ENCODE results near the gene ABCC6. TPM values are rescaled to one million over a fixed set of nuclear protein-coding genes. Genes with fewer than 3 reads are reported as not detected.

The ABCC6 gene
- polyA plus RNA-seq, 1 of the 3 experiments (the other 2 are of a cell fraction) = 0.71 TPM

GRCh38 chr16:16172991-16173390 lies 50.3 kb downstream of the ABCC6 start:
- H2AFZ ChIP-seq (ENCODE audit: low read depth) = no peak overlapping the region
- H3K27me3 ChIP-seq (ENCODE audit: insufficient read depth) = no peaks in the 10 kb centered on the region
- H3K9ac ChIP-seq = no peak overlapping the region
- H4K20me1 ChIP-seq (ENCODE audit: insufficient read depth) = no peaks in the 10 kb centered on the region
- no peak overlapping the region for H3K4me3 ChIP-seq (ENCODE audit: low read depth in 2 of 2, low read length in 1 of 2)
- DNase-seq = no peak
- H3K4me2 ChIP-seq = no peak overlapping the region
- no peaks in the 10 kb centered on the region for H3K9me3 ChIP-seq
- H3F3A ChIP-seq (replicated peaks; ENCODE audit: insufficient read depth) = no peaks in the 10 kb centered on the region
- CTCF ChIA-PET = interaction anchor here (1.0 to 2.5 kb wide), 3 partner anchors 10 to 23 kb away, joined by 3 to 8 read pairs (median 5); no protein-coding TSS in a partner anchor
- TF ChIP-seq ZBTB33 (IDR thresholded peaks at IDR 0.05; ENCODE audit: borderline replicate concordance, low read depth) = no peak
- no peak for TF ChIP-seq GATA2 (CRISPR knock-in tag; IDR thresholded peaks at IDR 0.05)
- TF ChIP-seq EP300 (IDR thresholded peaks at IDR 0.05; ENCODE audit: borderline replicate concordance in 1 of 2, low read depth in 1 of 2, low read length in 1 of 2) = no peak
- TF ChIP-seq MXI1 (IDR thresholded peaks at IDR 0.05; ENCODE audit: low read depth, low read length) = no peak
- no peak for TF ChIP-seq ELF1 (IDR thresholded peaks at IDR 0.05)
- no peak for TF ChIP-seq NFIC (IDR thresholded peaks at IDR 0.05; ENCODE audit: borderline replicate concordance)
- TF ChIP-seq, protein P1, sequence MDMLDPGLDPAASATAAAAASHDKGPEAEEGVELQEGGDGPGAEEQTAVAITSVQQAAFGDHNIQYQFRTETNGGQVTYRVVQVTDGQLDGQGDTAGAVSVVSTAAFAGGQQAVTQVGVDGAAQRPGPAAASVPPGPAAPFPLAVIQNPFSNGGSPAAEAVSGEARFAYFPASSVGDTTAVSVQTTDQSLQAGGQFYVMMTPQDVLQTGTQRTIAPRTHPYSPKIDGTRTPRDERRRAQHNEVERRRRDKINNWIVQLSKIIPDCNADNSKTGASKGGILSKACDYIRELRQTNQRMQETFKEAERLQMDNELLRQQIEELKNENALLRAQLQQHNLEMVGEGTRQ (IDR thresholded peaks at IDR 0.05; ENCODE audit: borderline replicate concordance, low read depth, low read length) = no peak
- TF ChIP-seq, protein P2, sequence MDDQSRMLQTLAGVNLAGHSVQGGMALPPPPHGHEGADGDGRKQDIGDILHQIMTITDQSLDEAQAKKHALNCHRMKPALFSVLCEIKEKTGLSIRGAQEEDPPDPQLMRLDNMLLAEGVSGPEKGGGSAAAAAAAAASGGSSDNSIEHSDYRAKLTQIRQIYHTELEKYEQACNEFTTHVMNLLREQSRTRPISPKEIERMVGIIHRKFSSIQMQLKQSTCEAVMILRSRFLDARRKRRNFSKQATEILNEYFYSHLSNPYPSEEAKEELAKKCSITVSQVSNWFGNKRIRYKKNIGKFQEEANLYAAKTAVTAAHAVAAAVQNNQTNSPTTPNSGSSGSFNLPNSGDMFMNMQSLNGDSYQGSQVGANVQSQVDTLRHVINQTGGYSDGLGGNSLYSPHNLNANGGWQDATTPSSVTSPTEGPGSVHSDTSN (IDR thresholded peaks at IDR 0.05) = no peak
- peaks cover 0 to 11% of the 10 kb centered on the region in 2 experiments; a peak in 1 of 4 replicates for H3K4me1 ChIP-seq (ENCODE audit: control insufficient read depth in 1 of 2, insufficient read depth in 2 of 2, low read depth in 1 of 2, low read length in 1 of 2)
- WGBS (ENCODE audit: low lambda C conversion rate) = 87% methylated on average over 4 of the region's 4 CpGs
- H3K9me2 ChIP-seq = no peaks in the 10 kb centered on the region
- H3K27ac ChIP-seq (ENCODE audit: low read depth in 2 of 2, low read length in 1 of 2) = no peak overlapping the region
- POLR2A ChIA-PET = no interaction called here
- no peaks in the 10 kb centered on the region for H3K79me2 ChIP-seq (ENCODE audit: insufficient read depth)
- H3K36me3 ChIP-seq (replicated peaks in 1 of 2; ENCODE audit: control insufficient read depth in 1 of 2, insufficient read depth in 2 of 2, low read length in 1 of 2) = no peaks in the 10 kb centered on the region

DNA sequence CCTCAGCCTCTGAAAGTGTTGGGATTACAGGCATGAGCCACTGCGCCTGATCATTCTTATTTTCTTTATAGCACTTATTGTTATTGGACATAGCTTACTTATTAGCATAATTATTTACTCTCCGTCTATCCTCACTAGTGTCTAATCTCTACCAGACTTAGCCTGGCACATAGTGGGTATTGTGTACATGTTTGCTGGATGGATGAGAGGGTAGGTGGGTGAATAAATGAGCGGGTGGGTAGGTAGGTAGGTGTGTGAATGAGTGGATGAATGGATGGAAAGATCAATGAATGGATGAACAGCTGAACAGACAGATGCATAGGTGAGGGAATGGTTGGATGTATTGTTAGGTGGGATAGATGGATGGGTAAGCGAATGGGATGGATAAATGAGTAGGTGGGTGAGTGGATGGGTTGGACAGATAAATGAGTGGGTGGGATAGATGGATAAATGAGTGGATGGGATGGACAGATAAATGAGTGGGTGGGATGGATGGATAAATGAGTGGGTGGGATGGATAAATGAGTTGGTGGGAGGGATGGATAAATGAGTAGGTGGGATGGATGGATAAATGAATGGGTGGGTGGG lies 51.9 kb downstream of the ABCC6 start:
- 70% methylated on average over 4 of the region's 4 CpGs for WGBS (ENCODE audit: low lambda C conversion rate)
- Histone ChIP-seq H3K9me2 (no peaks in the 10 kb centered on the region), H3K4me3 (ENCODE audit: low read depth in 2 of 2, low read length in 1 of 2) (no peak overlapping the region), H2AFZ (ENCODE audit: low read depth) (no peak overlapping the region), H3K27ac (ENCODE audit: low read depth in 2 of 2, low read length in 1 of 2) (no peak overlapping the region), H3K4me2 (no peak overlapping the region), H3F3A (replicated peaks; ENCODE audit: insufficient read depth) (no peaks in the 10 kb centered on the region), H3K9ac (no peak overlapping the region), H3K4me1 (ENCODE audit: control insufficient read depth in 1 of 2, insufficient read depth in 2 of 2, low read depth in 1 of 2, low read length in 1 of 2) (peaks cover 0 to 11% of the 10 kb centered on the region in 2 experiments; a peak in 1 of 4 replicates), H3K36me3 (replicated peaks in 1 of 2; ENCODE audit: control insufficient read depth in 1 of 2, insufficient read depth in 2 of 2, low read length in 1 of 2) (no peaks in the 10 kb centered on the region), H3K27me3 (ENCODE audit: insufficient read depth) (no peaks in the 10 kb centered on the region), H4K20me1 (ENCODE audit: insufficient read depth) (no peaks in the 10 kb centered on the region), H3K9me3 (no peaks in the 10 kb centered on the region), H3K79me2 (ENCODE audit: insufficient read depth) (no peaks in the 10 kb centered on the region)
- ChIA-PET POLR2A (no interaction called here), CTCF (interaction anchor here (0.7 to 1.4 kb wide), 3 partner anchors 16 to 297 kb away, joined by 3 to 5 read pairs (median 5); no protein-coding TSS in a partner anchor)
- no peak for DNase-seq
- TF ChIP-seq GABPA (IDR thresholded peaks at IDR 0.05; ENCODE audit: low read depth) (no peak), NRF1 (IDR thresholded peaks at IDR 0.05; ENCODE audit: low read depth, low read length) (no peak), RXRA (IDR thresholded peaks at IDR 0.05; ENCODE audit: borderline replicate concordance, low read depth) (no peak), RCOR1 (IDR thresholded peaks at IDR 0.05; ENCODE audit: low read length) (no peak)
- TF ChIP-seq, protein P1 (IDR thresholded peaks at IDR 0.05; ENCODE audit: borderline replicate concordance, low read depth, low read length) = no peak
- TF ChIP-seq, protein P3, sequence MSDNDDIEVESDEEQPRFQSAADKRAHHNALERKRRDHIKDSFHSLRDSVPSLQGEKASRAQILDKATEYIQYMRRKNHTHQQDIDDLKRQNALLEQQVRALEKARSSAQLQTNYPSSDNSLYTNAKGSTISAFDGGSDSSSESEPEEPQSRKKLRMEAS (IDR thresholded peaks at IDR 0.05; ENCODE audit: low read depth) = no peak
- TF ChIP-seq, protein P4, sequence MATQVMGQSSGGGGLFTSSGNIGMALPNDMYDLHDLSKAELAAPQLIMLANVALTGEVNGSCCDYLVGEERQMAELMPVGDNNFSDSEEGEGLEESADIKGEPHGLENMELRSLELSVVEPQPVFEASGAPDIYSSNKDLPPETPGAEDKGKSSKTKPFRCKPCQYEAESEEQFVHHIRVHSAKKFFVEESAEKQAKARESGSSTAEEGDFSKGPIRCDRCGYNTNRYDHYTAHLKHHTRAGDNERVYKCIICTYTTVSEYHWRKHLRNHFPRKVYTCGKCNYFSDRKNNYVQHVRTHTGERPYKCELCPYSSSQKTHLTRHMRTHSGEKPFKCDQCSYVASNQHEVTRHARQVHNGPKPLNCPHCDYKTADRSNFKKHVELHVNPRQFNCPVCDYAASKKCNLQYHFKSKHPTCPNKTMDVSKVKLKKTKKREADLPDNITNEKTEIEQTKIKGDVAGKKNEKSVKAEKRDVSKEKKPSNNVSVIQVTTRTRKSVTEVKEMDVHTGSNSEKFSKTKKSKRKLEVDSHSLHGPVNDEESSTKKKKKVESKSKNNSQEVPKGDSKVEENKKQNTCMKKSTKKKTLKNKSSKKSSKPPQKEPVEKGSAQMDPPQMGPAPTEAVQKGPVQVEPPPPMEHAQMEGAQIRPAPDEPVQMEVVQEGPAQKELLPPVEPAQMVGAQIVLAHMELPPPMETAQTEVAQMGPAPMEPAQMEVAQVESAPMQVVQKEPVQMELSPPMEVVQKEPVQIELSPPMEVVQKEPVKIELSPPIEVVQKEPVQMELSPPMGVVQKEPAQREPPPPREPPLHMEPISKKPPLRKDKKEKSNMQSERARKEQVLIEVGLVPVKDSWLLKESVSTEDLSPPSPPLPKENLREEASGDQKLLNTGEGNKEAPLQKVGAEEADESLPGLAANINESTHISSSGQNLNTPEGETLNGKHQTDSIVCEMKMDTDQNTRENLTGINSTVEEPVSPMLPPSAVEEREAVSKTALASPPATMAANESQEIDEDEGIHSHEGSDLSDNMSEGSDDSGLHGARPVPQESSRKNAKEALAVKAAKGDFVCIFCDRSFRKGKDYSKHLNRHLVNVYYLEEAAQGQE (IDR thresholded peaks at IDR 0.05; ENCODE audit: low read depth, low read length) = no peak
- TF ChIP-seq, protein P2 (IDR thresholded peaks at IDR 0.05) = no peak

Data from SK-N-SH (cell line).